ENCODE data around the gene SBF1.

DNA sequence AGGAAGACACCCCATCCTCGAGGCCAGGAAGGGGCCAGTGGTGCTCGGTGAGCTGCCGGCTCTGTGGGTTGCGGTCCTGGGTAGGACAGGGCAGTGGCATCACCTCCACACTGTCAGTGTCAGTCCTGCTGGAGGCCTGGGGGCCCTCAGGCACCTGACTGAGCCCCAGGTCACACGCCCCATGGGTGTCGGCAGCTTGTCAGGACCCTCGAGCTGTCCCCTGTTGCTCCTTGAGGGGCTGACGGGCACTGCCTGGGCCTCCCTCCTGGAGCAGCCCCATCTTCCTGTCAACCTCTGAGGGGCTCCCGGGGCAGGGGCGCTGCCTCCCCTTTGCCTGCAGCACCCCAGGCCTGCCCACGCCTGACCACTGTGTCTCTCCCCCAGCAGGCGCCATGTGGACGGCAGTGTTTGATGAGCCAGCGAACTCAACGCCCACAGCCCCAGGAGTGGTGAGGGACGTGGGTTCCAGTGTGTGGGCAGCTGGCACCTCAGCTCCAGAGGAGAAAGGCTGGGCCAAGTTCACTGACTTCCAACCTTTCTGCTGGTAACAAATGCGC, 35.4 kb downstream of the SBF1 start:
- TF ChIP-seq EP300 (IDR thresholded peaks at IDR 0.05) (no peak), POLR2A (IDR thresholded peaks at IDR 0.05) (no peak), POLR2AphosphoS5 (IDR thresholded peaks at IDR 0.05) (no peak)
- TF ChIP-seq, protein P1, sequence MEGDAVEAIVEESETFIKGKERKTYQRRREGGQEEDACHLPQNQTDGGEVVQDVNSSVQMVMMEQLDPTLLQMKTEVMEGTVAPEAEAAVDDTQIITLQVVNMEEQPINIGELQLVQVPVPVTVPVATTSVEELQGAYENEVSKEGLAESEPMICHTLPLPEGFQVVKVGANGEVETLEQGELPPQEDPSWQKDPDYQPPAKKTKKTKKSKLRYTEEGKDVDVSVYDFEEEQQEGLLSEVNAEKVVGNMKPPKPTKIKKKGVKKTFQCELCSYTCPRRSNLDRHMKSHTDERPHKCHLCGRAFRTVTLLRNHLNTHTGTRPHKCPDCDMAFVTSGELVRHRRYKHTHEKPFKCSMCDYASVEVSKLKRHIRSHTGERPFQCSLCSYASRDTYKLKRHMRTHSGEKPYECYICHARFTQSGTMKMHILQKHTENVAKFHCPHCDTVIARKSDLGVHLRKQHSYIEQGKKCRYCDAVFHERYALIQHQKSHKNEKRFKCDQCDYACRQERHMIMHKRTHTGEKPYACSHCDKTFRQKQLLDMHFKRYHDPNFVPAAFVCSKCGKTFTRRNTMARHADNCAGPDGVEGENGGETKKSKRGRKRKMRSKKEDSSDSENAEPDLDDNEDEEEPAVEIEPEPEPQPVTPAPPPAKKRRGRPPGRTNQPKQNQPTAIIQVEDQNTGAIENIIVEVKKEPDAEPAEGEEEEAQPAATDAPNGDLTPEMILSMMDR (IDR thresholded peaks at IDR 0.05): no peak

All from sigmoid colon (tissue), 4 donors.